Upper lobe of right lung (tissue), 1 donor: ENCODE data around the gene SUSD4. TPM values are rescaled to one million over a fixed set of nuclear protein-coding genes. Genes with fewer than 3 reads are reported as not detected.

Experiments
- ATAC-seq: fragments of 200-7000 bp; cut with Tn5 transposase; one replicate; pipeline ENCODE4 v1.9.1; 2020; ENCODE audit warnings: mild to moderate bottlenecking, moderate library complexity
- DNase-seq: peaks from one replicate; pipeline ENCODE4 v3.0.0-alpha.2; 2020
- H3K27ac ChIP-seq: fragments of 200-600 bp; one replicate; pipeline ENCODE4 v1.8.0; 2022
- H3K27me3 ChIP-seq: fragments of 200-600 bp; one replicate; pipeline ENCODE4 v1.8.0; 2022; ENCODE audit warnings: mild to moderate bottlenecking
- H3K36me3 ChIP-seq: fragments of 200-600 bp; one replicate; pipeline ENCODE4 v1.8.0; 2022
- H3K4me1 ChIP-seq: fragments of 200-600 bp; one replicate; pipeline ENCODE4 v1.8.0; 2022
- H3K4me3 ChIP-seq: fragments of 200-600 bp; one replicate; pipeline ENCODE4 v1.8.0; 2022; ENCODE audit warnings: mild to moderate bottlenecking
- H3K9me3 ChIP-seq: fragments of 200-600 bp; one replicate; pipeline ENCODE4 v1.8.0; 2022
- intact Hi-C: fragments of 100-400 bp; cut with DNase I; formaldehyde crosslinking; loops from one replicate; pipeline ENCODE4 v1.11.0; 2022
- total RNA-seq: library from RNA; stranded (reverse); fragmentation: NEBNext Ultra II Directional; extraction: Animal tissue kit (Norgen Biotek cat#: 25700); gene quantifications from one replicate; pipeline ENCODE4 v1.2.1, GENCODE V29; 2021
- TF ChIP-seq, protein P1 (sequence below): fragments of 200-600 bp; IDR thresholded peaks from one replicate; pipeline ENCODE4 v1.8.0; 2022; ENCODE audit warnings: antibody characterized with exemption
- donor health status: DM: no; HTN: yes; CAD: no; lungs with severe emphysema.

The SUSD4 gene
- total RNA-seq, 1 donor from 2014 or later = 2.2 TPM

DNA sequence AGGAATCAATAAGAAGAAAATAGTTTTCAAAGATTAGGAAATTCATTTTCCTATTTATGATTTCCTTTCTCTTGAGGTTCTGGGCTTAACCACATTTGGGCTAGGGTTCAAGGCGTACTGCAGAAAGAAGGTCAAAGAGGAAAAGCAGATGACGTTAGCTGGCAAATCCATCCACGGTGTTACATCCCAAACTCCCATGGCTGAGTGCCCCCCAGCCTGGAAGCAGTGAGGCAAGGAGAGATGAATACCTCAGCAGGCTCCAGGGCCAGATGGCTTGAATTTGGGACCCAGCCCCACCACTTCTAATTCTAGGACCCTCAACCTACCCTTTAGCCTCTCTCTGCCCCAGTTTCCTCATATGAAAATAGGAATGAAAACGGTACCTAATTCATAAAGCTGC is 17.7 kb downstream of the SUSD4 start:
- H3K27ac ChIP-seq = no peak overlapping the region
- no peak overlapping the region for H3K4me3 ChIP-seq
- H3K27me3 ChIP-seq = no peaks in the 10 kb centered on the region
- DNase-seq (no peak), ATAC-seq (no peak)
- no peaks in the 10 kb centered on the region for H3K36me3 ChIP-seq
- intact Hi-C loops = no loop called here
- no peaks in the 10 kb centered on the region for H3K4me1 ChIP-seq
- TF ChIP-seq, protein P1, sequence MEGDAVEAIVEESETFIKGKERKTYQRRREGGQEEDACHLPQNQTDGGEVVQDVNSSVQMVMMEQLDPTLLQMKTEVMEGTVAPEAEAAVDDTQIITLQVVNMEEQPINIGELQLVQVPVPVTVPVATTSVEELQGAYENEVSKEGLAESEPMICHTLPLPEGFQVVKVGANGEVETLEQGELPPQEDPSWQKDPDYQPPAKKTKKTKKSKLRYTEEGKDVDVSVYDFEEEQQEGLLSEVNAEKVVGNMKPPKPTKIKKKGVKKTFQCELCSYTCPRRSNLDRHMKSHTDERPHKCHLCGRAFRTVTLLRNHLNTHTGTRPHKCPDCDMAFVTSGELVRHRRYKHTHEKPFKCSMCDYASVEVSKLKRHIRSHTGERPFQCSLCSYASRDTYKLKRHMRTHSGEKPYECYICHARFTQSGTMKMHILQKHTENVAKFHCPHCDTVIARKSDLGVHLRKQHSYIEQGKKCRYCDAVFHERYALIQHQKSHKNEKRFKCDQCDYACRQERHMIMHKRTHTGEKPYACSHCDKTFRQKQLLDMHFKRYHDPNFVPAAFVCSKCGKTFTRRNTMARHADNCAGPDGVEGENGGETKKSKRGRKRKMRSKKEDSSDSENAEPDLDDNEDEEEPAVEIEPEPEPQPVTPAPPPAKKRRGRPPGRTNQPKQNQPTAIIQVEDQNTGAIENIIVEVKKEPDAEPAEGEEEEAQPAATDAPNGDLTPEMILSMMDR = no peak
- no peaks in the 10 kb centered on the region for H3K9me3 ChIP-seq

DNA sequence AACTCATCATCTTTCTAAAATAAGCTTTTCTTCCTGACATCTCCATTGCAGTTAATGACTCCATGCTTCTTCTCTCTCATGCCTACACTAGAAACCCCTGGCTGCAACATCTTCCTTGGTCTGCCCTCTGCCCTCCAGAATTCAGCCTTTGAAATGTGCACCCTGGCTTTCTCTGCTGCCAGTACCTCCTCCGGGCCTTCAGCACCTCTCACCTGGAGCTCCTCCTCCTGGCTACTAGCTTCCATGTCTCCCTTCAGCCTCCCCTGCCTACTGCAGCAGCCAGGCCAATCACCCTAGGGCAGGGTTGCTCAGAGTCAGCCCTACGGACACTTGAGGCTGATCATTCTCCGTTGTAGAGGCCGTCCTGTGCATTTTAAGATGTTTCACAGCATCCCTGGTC is 18.3 kb downstream of the SUSD4 start:
- intact Hi-C loops = no loop called here
- no peak for DNase-seq
- H3K27ac ChIP-seq = no peak overlapping the region

DNA sequence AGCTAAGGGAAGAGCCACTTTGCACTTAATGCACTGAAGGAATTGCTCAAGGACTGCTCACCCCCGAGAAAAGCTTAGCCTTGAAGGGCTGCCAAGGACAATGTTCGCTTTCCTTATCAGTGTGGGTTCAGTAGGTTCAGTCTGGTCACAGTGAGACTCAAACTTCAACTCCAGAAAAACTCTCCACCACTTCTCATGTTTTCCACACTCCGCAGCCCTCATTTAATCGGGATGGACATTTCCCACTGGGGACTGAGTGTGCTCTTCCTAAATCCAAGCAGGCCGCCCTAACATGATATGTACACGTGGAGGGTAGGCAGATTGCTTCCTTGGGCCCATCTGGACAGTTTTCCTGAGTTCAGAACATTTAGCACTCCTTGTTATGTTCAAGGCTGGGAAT is 19.5 kb downstream of the SUSD4 start:
- no peak for ATAC-seq
- H3K9me3 ChIP-seq = no peaks in the 10 kb centered on the region
- TF ChIP-seq, protein P1 = no peak
- intact Hi-C loops = no loop called here
- no peak overlapping the region for H3K27ac ChIP-seq
- no peaks in the 10 kb centered on the region for H3K27me3 ChIP-seq
- no peak overlapping the region for H3K4me3 ChIP-seq
- H3K36me3 ChIP-seq = no peaks in the 10 kb centered on the region
- no peak for DNase-seq
- H3K4me1 ChIP-seq = no peaks in the 10 kb centered on the region

More for the DNA sequence above, 18.3 kb downstream of the SUSD4 start:
- no peaks in the 10 kb centered on the region for H3K9me3 ChIP-seq
- TF ChIP-seq, protein P1 = no peak
- no peaks in the 10 kb centered on the region for H3K4me1 ChIP-seq
- no peak for ATAC-seq
- no peaks in the 10 kb centered on the region for H3K27me3 ChIP-seq
- H3K36me3 ChIP-seq = no peaks in the 10 kb centered on the region
- no peak overlapping the region for H3K4me3 ChIP-seq

DNA sequence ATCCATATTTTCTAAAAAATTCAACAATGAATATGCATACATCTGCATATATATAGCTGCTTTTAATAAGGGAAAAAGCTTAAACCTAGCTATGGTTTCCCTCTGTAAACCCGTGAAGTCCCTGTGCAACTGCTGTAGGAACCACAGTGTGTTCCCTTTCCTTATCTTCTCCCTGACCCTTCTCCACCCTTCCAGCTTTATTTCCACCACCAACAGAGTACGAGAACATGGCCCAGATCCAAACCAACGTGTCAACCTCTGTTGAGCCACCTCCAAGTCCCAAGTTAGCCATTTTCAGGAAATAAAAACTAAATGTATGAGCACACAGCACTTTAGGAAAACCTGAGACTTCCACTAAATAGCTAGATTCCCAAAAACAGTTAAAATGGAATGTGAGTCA is 20.3 kb downstream of the SUSD4 start:
- ATAC-seq (no peak), DNase-seq (no peak)
- TF ChIP-seq, protein P1 = no peak
- H3K27ac ChIP-seq = no peak overlapping the region
- no peaks in the 10 kb centered on the region for H3K9me3 ChIP-seq
- intact Hi-C loops = no loop called here
- no peak overlapping the region for H3K4me3 ChIP-seq
- no peaks in the 10 kb centered on the region for H3K4me1 ChIP-seq
- no peaks in the 10 kb centered on the region for H3K36me3 ChIP-seq
- H3K27me3 ChIP-seq = no peaks in the 10 kb centered on the region

DNA sequence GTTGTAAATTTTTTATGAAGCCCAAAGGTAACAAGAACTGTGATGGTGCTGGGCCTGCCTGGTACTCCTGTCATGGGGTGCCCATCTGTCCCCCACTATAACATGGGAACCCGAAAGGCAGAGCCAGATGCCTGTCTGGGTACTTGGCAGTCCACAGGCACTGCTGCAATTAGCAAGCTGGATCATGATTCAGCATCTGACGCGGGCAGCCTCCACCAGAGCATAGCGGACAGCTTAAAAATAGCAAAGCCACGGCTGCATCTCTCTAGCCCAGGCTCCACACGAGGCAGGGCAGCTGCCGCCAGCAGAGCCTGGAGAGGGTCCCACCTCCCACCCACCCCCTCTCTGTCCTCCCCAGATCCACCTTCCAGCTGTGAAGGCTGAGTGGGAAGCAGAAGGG is 22.9 kb downstream of the SUSD4 start:
- Histone ChIP-seq H3K4me3 (no peak overlapping the region), H3K27me3 (no peaks in the 10 kb centered on the region), H3K36me3 (no peaks in the 10 kb centered on the region), H3K27ac (no peak overlapping the region), H3K9me3 (no peaks in the 10 kb centered on the region), H3K4me1 (no peaks in the 10 kb centered on the region)
- DNase-seq = no peak
- intact Hi-C loops = no loop called here
- ATAC-seq = no peak
- TF ChIP-seq, protein P1 = no peak

DNA sequence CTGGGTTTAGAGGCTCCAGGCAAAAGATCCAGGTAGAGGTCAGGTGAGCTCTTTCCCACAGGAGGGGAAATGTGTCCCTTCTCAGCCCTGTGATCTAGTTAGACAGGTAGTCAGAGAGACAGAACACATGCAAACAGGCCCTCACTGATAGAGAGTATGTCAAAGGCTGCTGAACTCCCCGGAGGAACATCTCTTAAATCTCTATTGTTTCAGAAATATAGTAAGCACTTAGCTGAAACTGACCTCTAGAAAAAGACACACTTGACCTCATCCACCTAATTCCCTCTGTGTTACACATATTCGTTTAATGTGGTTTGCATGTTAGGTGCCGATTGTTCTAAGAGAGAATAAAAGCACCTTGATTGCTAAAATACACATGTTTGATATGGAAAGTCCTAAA is 23.3 kb downstream of the SUSD4 start:
- H3K27ac ChIP-seq = no peak overlapping the region
- no peaks in the 10 kb centered on the region for H3K27me3 ChIP-seq
- no peak for ATAC-seq
- intact Hi-C loops = no loop called here
- DNase-seq = no peak
- no peaks in the 10 kb centered on the region for H3K9me3 ChIP-seq
- no peak overlapping the region for H3K4me3 ChIP-seq
- H3K36me3 ChIP-seq = no peaks in the 10 kb centered on the region
- no peaks in the 10 kb centered on the region for H3K4me1 ChIP-seq
- TF ChIP-seq, protein P1 = no peak
